Heart right ventricle (tissue), 16 donors: ENCODE data around the gene CPAMD8. TPM values are rescaled to one million over a fixed set of nuclear protein-coding genes. Genes with fewer than 3 reads are reported as not detected.

Source experiments
- ATAC-seq, 8 donors: fragments of 200-7000 bp; cut with Tn5 transposase; one replicate each; pipeline ENCODE4 v1.9.1; 2020; ENCODE audit warnings: mild to moderate bottlenecking in 8 of 8, moderate library complexity in 8 of 8, moderate number of reproducible peaks in 1 of 8
- DNase-seq, 2 donors: peaks; one replicate each; pipeline ENCODE4 v3.0.0-alpha.2; 2020
- H3K27ac ChIP-seq, 10 donors: fragments of 200-600 bp; sonication (generic) in 2 of 10; one replicate each; pipeline versions ENCODE4 v1.5.0 to v1.8.0; 2020 to 2022; ENCODE audit warnings: mild to moderate bottlenecking in 3 of 10
- H3K27me3 ChIP-seq, 7 donors: fragments of 200-600 bp; one replicate each; pipeline ENCODE4 v1.8.0; 2021 to 2022; ENCODE audit warnings: mild to moderate bottlenecking in 2 of 7
- H3K36me3 ChIP-seq, 9 donors: fragments of 200-600 bp; sonication (generic) in 1 of 9; one replicate each; pipeline versions ENCODE4 v1.5.0 to v1.8.0; 2020 to 2022; ENCODE audit warnings: mild to moderate bottlenecking in 2 of 9
- H3K4me1 ChIP-seq, 9 donors: fragments of 200-600 bp; sonication (generic) in 1 of 9; one replicate each; pipeline versions ENCODE4 v1.5.0 to v1.8.0; 2020 to 2022; ENCODE audit warnings: mild to moderate bottlenecking in 4 of 9
- H3K4me3 ChIP-seq, 10 donors: fragments of 200-600 bp; sonication (generic) in 2 of 10; one replicate each; pipeline versions ENCODE4 v1.5.0 to v1.8.0; 2020 to 2022; ENCODE audit warnings: mild to moderate bottlenecking in 7 of 10, moderate library complexity in 2 of 10
- H3K9me3 ChIP-seq, 11 donors: fragments of 200-600 bp in 10 of 11; sonication (generic) in 2 of 11; one replicate each; pipeline versions ENCODE4 v1.5.0 to v1.8.0; 2013 to 2022; ENCODE audit warnings: mild to moderate bottlenecking in 2 of 11, control low read depth in 1 of 11, moderate library complexity in 1 of 11
- WGBS, 2 donors: extraction: QIAGEN DNeasy Blood & Tissue Kit; methylation state at CpG; one replicate each; pipeline ENCODE4 v1.1.7; 2013; ENCODE audit warnings: inconsistent platforms in 1 of 2; 5-methylcytosine and 5-hydroxymethylcytosine counted together
- intact Hi-C, 10 donors: fragments of 100-400 bp; cut with DNase I; formaldehyde crosslinking; loops; one replicate each; pipeline versions ENCODE4 v1.11.1 to v1.14.2; 2022
- polyA plus RNA-seq, 2 donors: library from polyadenylated mRNA; stranded (reverse); fragments of 200-250 nt; gene quantifications; one replicate each; pipeline ENCODE4 v1.2.3, GENCODE V29; 2013
- total RNA-seq, 10 donors: library from RNA; stranded (reverse); fragmentation: NEBNext Ultra II Directional in 3 of 10; extraction: Animal tissue kit (Norgen Biotek cat#: 25700) in 3 of 10; gene quantifications; one replicate each; pipeline versions ENCODE4 v1.2.1 to v1.2.4, GENCODE V29; 2021 to 2023
- TF ChIP-seq, protein P1 (sequence below), 9 donors: fragments of 200-600 bp; sonication (generic) in 2 of 9; IDR thresholded peaks; one replicate each; pipeline versions ENCODE4 v1.5.0 to v1.8.0; 2021 to 2022; ENCODE audit warnings: antibody characterized with exemption in 9 of 9, mild to moderate bottlenecking in 5 of 9, moderate library complexity in 1 of 9
- donor health status: Arrhythmogenic right ventricular cardiomyopathy.
- donor health status: ischemic (EF 13 %, LVEDD 7.1; RV severe dilation, severe dysfunction).
- donor health status: healthy with polysubstance abuse.
- donor health status: DM: no; HTN: yes; CAD: no.
- donor health status: DM: no; HTN: no; CAD: no.
- donor health status: ischemic (EF 25% LVEDD 6.9; RV normal size, moderate dysfunction).
- donor health status: ischemic (EF 25% LVEDD 5.7; RV mildly dilated, moderate dysfunction).
- donor health status: healthy.
- donor health status: DM: yes; HTN: yes; CAD: no.
- donor health status: Ischemic cardiomyopathy.
- donor health status: ischemic (EF 35%, LVEDD 5.7; RV mildly dilated, moderate dysfunction).
- donor health status: nonischemic (EF 11% LVEDD 7.7; RV severe dilation, severe dysfunction).
- donor health status: DM: yes; HTN: yes; CAD: no.
- donor health status: PGD.
- donor health status: ischemic (EF 29% LVEDD 5.4; RV normal size, mild dysfunction).
- donor health status: nonischemic (EF 23%, LVEDD 6.1; RV moderate dilation, normal function).

CPAMD8 gene
- total and polyA plus RNA-seq, 12 donors: 4.8 to 77.9 (median 10.9) TPM

GRCh38 chr19:16895467-16896145 lies 131.0 kb downstream of the CPAMD8 start:
- intact Hi-C loops: loop anchor here in 3 of 10 donors (5.0 to 10.0 kb wide), 3 partner anchors 61 to 123 kb away; partner anchors contain the start of gene SIN3B (in 1 of the 3)
- 39 to 47% methylated on average over 30 of the region's 30 CpGs for WGBS, 2 donors
- TF ChIP-seq, protein P1, sequence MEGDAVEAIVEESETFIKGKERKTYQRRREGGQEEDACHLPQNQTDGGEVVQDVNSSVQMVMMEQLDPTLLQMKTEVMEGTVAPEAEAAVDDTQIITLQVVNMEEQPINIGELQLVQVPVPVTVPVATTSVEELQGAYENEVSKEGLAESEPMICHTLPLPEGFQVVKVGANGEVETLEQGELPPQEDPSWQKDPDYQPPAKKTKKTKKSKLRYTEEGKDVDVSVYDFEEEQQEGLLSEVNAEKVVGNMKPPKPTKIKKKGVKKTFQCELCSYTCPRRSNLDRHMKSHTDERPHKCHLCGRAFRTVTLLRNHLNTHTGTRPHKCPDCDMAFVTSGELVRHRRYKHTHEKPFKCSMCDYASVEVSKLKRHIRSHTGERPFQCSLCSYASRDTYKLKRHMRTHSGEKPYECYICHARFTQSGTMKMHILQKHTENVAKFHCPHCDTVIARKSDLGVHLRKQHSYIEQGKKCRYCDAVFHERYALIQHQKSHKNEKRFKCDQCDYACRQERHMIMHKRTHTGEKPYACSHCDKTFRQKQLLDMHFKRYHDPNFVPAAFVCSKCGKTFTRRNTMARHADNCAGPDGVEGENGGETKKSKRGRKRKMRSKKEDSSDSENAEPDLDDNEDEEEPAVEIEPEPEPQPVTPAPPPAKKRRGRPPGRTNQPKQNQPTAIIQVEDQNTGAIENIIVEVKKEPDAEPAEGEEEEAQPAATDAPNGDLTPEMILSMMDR (IDR thresholded peaks at IDR 0.05): no peak
- Histone ChIP-seq H3K27me3 (peaks cover 0 to 19% (median 0%) of the 10 kb centered on the region in 7 donors), H3K4me1 (peaks cover 0 to 34% (median 19%) of the 10 kb centered on the region in 9 donors), H3K27ac (peak overlapping the region in 6 of 10 donors; percentile 49 to 83 (median 80)), H3K9me3 (no peaks in the 10 kb centered on the region), H3K4me3 (peak overlapping the region; percentile 8 to 76 (median 66)), H3K36me3 (no peaks in the 10 kb centered on the region)
- DNase-seq: no peak
- no peak for ATAC-seq

GRCh38 chr19:16894080-16894479 lies 132.5 kb downstream of the CPAMD8 start:
- Histone ChIP-seq H3K27me3 (peaks cover 0 to 26% (median 0%) of the 10 kb centered on the region in 7 donors), H3K4me3 (no peak overlapping the region), H3K4me1 (peaks cover 0 to 40% (median 27%) of the 10 kb centered on the region in 9 donors), H3K36me3 (no peaks in the 10 kb centered on the region), H3K27ac (peak overlapping the region in 4 of 10 donors; percentile 5 to 48 (median 32)), H3K9me3 (no peaks in the 10 kb centered on the region)
- intact Hi-C loops: loop anchor here in 1 of 10 donors (10.0 kb wide), 1 partner anchor 59 kb away; no protein-coding TSS in a partner anchor
- ATAC-seq (no peak), DNase-seq (no peak)
- TF ChIP-seq, protein P1 (IDR thresholded peaks at IDR 0.05): no peak
- WGBS, 2 donors: 66 to 71% methylated on average over 7 of the region's 7 CpGs

- no peak for ATAC-seq
- WGBS, 2 donors: 49 to 57% methylated on average over 14 of the region's 14 CpGs
These were observed 133.0 kb downstream of the CPAMD8 start for GRCh38 chr19:16893686-16893989.

More at GRCh38 chr19:16893686-16893989, 133.0 kb downstream of the CPAMD8 start:
- Histone ChIP-seq H3K4me3 (no peak overlapping the region), H3K4me1 (peaks cover 0 to 44% (median 32%) of the 10 kb centered on the region in 9 donors), H3K9me3 (no peaks in the 10 kb centered on the region), H3K27me3 (peaks cover 0 to 31% (median 0%) of the 10 kb centered on the region in 7 donors), H3K27ac (peak overlapping the region in 4 of 10 donors; percentile 5 to 48 (median 32)), H3K36me3 (no peaks in the 10 kb centered on the region)
- intact Hi-C loops: loop anchor here in 1 of 10 donors (10.0 kb wide), 1 partner anchor 59 kb away; no protein-coding TSS in a partner anchor
- DNase-seq: no peak
- TF ChIP-seq, protein P1 (IDR thresholded peaks at IDR 0.05): no peak
